A673 (cell line): Measurements from ENCODE around the gene ATP6V0D1. TPM values are rescaled to one million over a fixed set of nuclear protein-coding genes. Genes with fewer than 3 reads are reported as not detected.

Experiments
- BruUV-seq: library from RNA; stranded (reverse); fragments of 400-500 nt; replicated peaks from 2 replicates; lab custom pipeline; 2021; lab: Mats Ljungman, UMichigan
- CTCF ChIA-PET: fragments of 300-600 bp; sonication (Branson Sonifier 250); formaldehyde crosslinking; loops from one replicate; lab custom pipeline; 2022; ENCODE audit warnings: antibody characterized with exemption; lab: Charles Lee
- POLR2A ChIA-PET: fragments of 300-600 bp; sonication (Branson Sonifier 250); formaldehyde crosslinking; loops from one replicate; lab custom pipeline; 2022; ENCODE audit warnings: antibody characterized with exemption; ENCODE audit not compliant: low non-redundant PET; lab: Charles Lee
- DNase-seq: peaks from one replicate; pipeline ENCODE4 v3.0.0-alpha.2; 2015; ENCODE audit warnings: low spot score
- H3K27ac ChIP-seq: fragments of 200-600 bp; sonication (generic); 2 replicates; pipeline ENCODE4 v1.5.1; 2016; ENCODE audit warnings: mixed run types, low read depth, mild to moderate bottlenecking, mixed read lengths, antibody characterized with exemption, low read length; ENCODE audit not compliant: poor library complexity, severe bottlenecking
- H3K27me3 ChIP-seq: fragments of 200-600 bp; sonication (generic); replicated peaks from 2 replicates; pipeline ENCODE4 v1.6.1; 2017; ENCODE audit warnings: mixed run types, low read depth, mild to moderate bottlenecking, mixed read lengths, antibody characterized with exemption, low read length; ENCODE audit not compliant: insufficient read depth, poor library complexity
- H3K36me3 ChIP-seq: fragments of 200-600 bp; sonication (generic); 2 replicates; pipeline ENCODE4 v1.6.1; 2016; ENCODE audit warnings: mixed run types, mild to moderate bottlenecking, mixed read lengths, antibody characterized with exemption, low read length; ENCODE audit not compliant: insufficient read depth, poor library complexity, severe bottlenecking
- H3K4me1 ChIP-seq: fragments of 200-600 bp; sonication (generic); 2 replicates; pipeline ENCODE4 v1.6.1; 2017; ENCODE audit warnings: mixed run types, mild to moderate bottlenecking, mixed read lengths, antibody characterized with exemption, low read length; ENCODE audit not compliant: insufficient read depth, poor library complexity, severe bottlenecking
- H3K4me3 ChIP-seq: fragments of 200-600 bp; sonication (generic); 2 replicates; pipeline ENCODE4 v1.5.1; 2016; ENCODE audit warnings: low read depth, mixed run types, mild to moderate bottlenecking, mixed read lengths, low read length; ENCODE audit not compliant: poor library complexity, severe bottlenecking
- H3K9me3 ChIP-seq: fragments of 200-600 bp; sonication (generic); 2 replicates; pipeline ENCODE4 v1.6.1; 2016; ENCODE audit warnings: mixed run types, low read depth, mild to moderate bottlenecking, mixed read lengths, antibody characterized with exemption, low read length; ENCODE audit not compliant: poor library complexity, severe bottlenecking
- CTCF ChIP-seq: fragments of 300-800, 200-600 bp; sonication (generic); conservative IDR thresholded peaks from 2 replicates; pipeline ENCODE4 v1.5.1; 2017; ENCODE audit warnings: low read depth, mild to moderate bottlenecking, antibody characterized with exemption, low read length, moderate library complexity, mixed read lengths
- EZH2 ChIP-seq: fragments of 200-600 bp; sonication (generic); IDR thresholded peaks from 2 replicates; pipeline ENCODE4 v1.6.1; 2017; ENCODE audit warnings: borderline replicate concordance, low read depth, mild to moderate bottlenecking, mixed read lengths, antibody characterized with exemption, low read length; ENCODE audit not compliant: poor library complexity, severe bottlenecking
- intact Hi-C: fragments of 100-400 bp; cut with micrococcal nuclease; formaldehyde crosslinking; loops from one replicate; pipeline ENCODE4 v1.10.0; 2022; ENCODE audit not compliant: unreplicated experiment
- total RNA-seq: library from RNA; stranded (reverse); gene quantifications from 2 replicates; pipeline ENCODE4 v1.2.3, GENCODE V29; 2021

The ATP6V0D1 gene
- total RNA-seq, 1 experiment from 2014 or later: 63.9 TPM

- ChIA-PET CTCF (no interaction called here), POLR2A (no interaction called here)
- DNase-seq: no peak
- TF ChIP-seq EZH2 (no peak), CTCF (no peak)
- Histone ChIP-seq H3K27ac (no peak overlapping the region), H3K27me3 (no peaks in the 10 kb centered on the region), H3K4me3 (no peak overlapping the region), H3K36me3 (no peaks in the 10 kb centered on the region), H3K4me1 (no peaks in the 10 kb centered on the region), H3K9me3 (no peaks in the 10 kb centered on the region)
- no TSS peak for BruUV-seq
- intact Hi-C loops: no loop called here
Observed at GRCh38 chr16:67509016-67509415, 28.1 kb upstream of the ATP6V0D1 start.

GRCh38 chr16:67506468-67506867 lies 25.5 kb upstream of the ATP6V0D1 start:
- ChIA-PET CTCF (no interaction called here), POLR2A (no interaction called here)
- intact Hi-C loops: no loop called here
- no peaks in the 10 kb centered on the region for H3K9me3 ChIP-seq
- no peaks in the 10 kb centered on the region for H3K27me3 ChIP-seq
- no peak overlapping the region for H3K4me3 ChIP-seq
- no TSS peak for BruUV-seq
- no peak overlapping the region for H3K27ac ChIP-seq
- TF ChIP-seq CTCF: no peak
- no peak for TF ChIP-seq EZH2
- H3K36me3 ChIP-seq: no peaks in the 10 kb centered on the region
- DNase-seq: no peak
- H3K4me1 ChIP-seq: no peaks in the 10 kb centered on the region

- DNase-seq: no peak
- Histone ChIP-seq H3K27me3 (no peaks in the 10 kb centered on the region), H3K4me3 (no peak overlapping the region), H3K4me1 (no peaks in the 10 kb centered on the region), H3K36me3 (no peaks in the 10 kb centered on the region), H3K27ac (no peak overlapping the region), H3K9me3 (no peaks in the 10 kb centered on the region)
- no peak for TF ChIP-seq EZH2
- no peak for TF ChIP-seq CTCF
- intact Hi-C loops: no loop called here
- BruUV-seq: no TSS peak
- ChIA-PET POLR2A (no interaction called here), CTCF (no interaction called here)
Observed at GRCh38 chr16:67504031-67505021, 23.4 kb upstream of the ATP6V0D1 start.
